Coronary artery (tissue), 2 donors: ENCODE data around the gene PHTF1.

Experiments
- DNase-seq: peaks from one replicate; pipeline ENCODE4 v3.0.0-alpha.2; 2017; ENCODE audit warnings: low spot score
- H3K27ac ChIP-seq, 2 donors: fragments of 200-600 bp; sonication (generic); one replicate each; pipeline ENCODE4 v1.5.1; 2016 to 2019
- H3K4me3 ChIP-seq: fragments of 200-600 bp; sonication (generic); 2 replicates; pipeline ENCODE4 v1.5.1; 2016; ENCODE audit warnings: mild to moderate bottlenecking, moderate library complexity
- CTCF ChIP-seq: fragments of 200-600 bp; sonication (generic); IDR thresholded peaks from one replicate; pipeline ENCODE4 v1.5.1; 2019; ENCODE audit warnings: antibody characterized with exemption

Gene PHTF1

GRCh38 chr1:113777561-113777960 is 18.3 kb upstream of the PHTF1 start:
- no peak for TF ChIP-seq CTCF

GRCh38 chr1:113770031-113770430 is 10.7 kb upstream of the PHTF1 start:
- H3K27ac ChIP-seq, result no peak overlapping the region
- no peak for DNase-seq
- TF ChIP-seq CTCF, result no peak
- H3K4me3 ChIP-seq, result no peak overlapping the region

More at GRCh38 chr1:113777561-113777960, 18.3 kb upstream of the PHTF1 start:
- Histone ChIP-seq H3K27ac (no peak overlapping the region), H3K4me3 (no peak overlapping the region)
- no peak for DNase-seq

- no peak for TF ChIP-seq CTCF
- Histone ChIP-seq H3K27ac (no peak overlapping the region), H3K4me3 (no peak overlapping the region)
- DNase-seq, result no peak
Observed at GRCh38 chr1:113769601-113769970, 10.3 kb upstream of the PHTF1 start.

DNA sequence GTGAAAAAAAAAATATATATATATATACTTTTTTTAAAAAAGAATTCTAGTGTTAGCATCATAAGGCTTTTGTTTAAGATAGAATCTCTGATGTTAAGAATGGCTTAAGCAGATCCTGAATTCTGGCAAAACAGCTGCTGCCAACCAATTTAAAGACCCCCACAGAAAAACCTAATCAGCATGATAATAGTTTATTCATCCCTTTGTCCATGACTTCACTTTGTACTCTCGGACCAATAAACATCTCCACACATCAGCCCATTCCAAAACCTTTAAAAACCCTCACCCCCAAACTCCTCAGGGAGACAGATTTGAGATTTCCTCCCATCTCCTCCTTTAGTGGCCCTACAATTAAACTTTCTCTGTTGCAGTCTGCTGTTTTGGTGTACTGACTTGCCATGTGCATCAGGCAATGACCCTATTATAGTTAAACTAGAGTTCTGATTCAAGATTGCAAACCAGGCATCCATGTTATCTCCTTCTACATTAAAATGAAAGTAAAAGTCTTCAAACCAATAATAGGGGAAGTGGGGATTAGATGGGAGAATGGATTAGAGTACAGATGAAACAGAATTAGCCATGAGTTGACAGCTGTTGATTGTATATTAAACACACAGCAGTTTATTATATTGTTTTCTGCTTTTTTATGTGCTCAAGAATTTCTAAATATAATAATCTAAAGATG is 9.8 kb upstream of the PHTF1 start:
- DNase-seq, result no peak
- Histone ChIP-seq H3K27ac (no peak overlapping the region), H3K4me3 (no peak overlapping the region)
- TF ChIP-seq CTCF, result no peak

- no peak overlapping the region for H3K4me3 ChIP-seq
- H3K27ac ChIP-seq, result no peak overlapping the region
- TF ChIP-seq CTCF, result no peak
- DNase-seq, result no peak
Observed at GRCh38 chr1:113765306-113766230, 6.3 kb upstream of the PHTF1 start.

GRCh38 chr1:113763661-113764060 is 4.4 kb upstream of the PHTF1 start:
- no peak for TF ChIP-seq CTCF
- DNase-seq, result no peak
- Histone ChIP-seq H3K4me3 (no peak overlapping the region), H3K27ac (no peak overlapping the region)
